Smooth muscle cell of the pulmonary artery (primary cell): ENCODE measurements around the gene SNORC. TPM values are rescaled to one million over a fixed set of nuclear protein-coding genes. Genes with fewer than 3 reads are reported as not detected.

Experiments
- total RNA-seq: library from RNA; depleted of rRNA; stranded (reverse); fragments of >200 nt; gene quantifications from 2 replicates; pipeline ENCODE4 v1.2.3, GENCODE V29; 2014

SNORC gene
- 0.65 and 1.6 TPM in 2 replicates for total RNA-seq

GRCh38 chr2:232870018-232870765, at the start of gene SNORC:
Gene SNORC, plus strand, starts transcription at chr2:232870264. Its CDS starts 78 bp downstream, at chr2:232870342.

Other genes starting within 250 kb of the SNORC start
- gene EFHD1, start 236.7 kb upstream of the SNORC start, total RNA-seq, result 2.7 and 3.9 TPM in 2 replicates
- 56.7 and 59.4 TPM in 2 replicates for gene GIGYF2, start 172.9 kb upstream of the SNORC start, total RNA-seq
- not detected in 2 replicates for gene KCNJ13, start 93.7 kb upstream of the SNORC start, total RNA-seq
- gene NGEF, start 143.0 kb downstream of the SNORC start, total RNA-seq, result 1.3 and 5.7 TPM in 2 replicates
- gene NEU2, start 162.4 kb downstream of the SNORC start, total RNA-seq, result not detected in 2 replicates
- 0.59 and 0.65 TPM in 2 replicates for gene INPP5D, start 190.1 kb downstream of the SNORC start, total RNA-seq